Kidney capillary endothelial cell (primary cell): ENCODE measurements around the gene PCBP3.
"Not testable (repeated sequence)": the region's sequence is repeated elsewhere in the genome, so short reads cannot be mapped to it uniquely, and the experiment has no call there.

Experiments used
- DNase-seq: peaks from one replicate; pipeline ENCODE4 v3.0.0-alpha.2; 2018; ENCODE audit warnings: low spot score

Gene PCBP3

GRCh38 chr21:45635271-45636151, 8.0 kb upstream of the PCBP3 start:
- DNase-seq, result no peak

GRCh38 chr21:45636459-45636858, 7.1 kb upstream of the PCBP3 start:
- DNase-seq, result no peak

GRCh38 chr21:45636951-45637646, 6.4 kb upstream of the PCBP3 start:
- DNase-seq, result no peak

GRCh38 chr21:45637883-45638282, 5.6 kb upstream of the PCBP3 start:
- DNase-seq, result no peak

- no peak for DNase-seq
These were observed 4.8 kb upstream of the PCBP3 start for GRCh38 chr21:45638707-45639106.

GRCh38 chr21:45639206-45640000, 4.1 kb upstream of the PCBP3 start:
- DNase-seq, result no peak

GRCh38 chr21:45640001-45640887, 3.3 kb upstream of the PCBP3 start:
- DNase-seq, result no peak

GRCh38 chr21:45640888-45641479, 2.5 kb upstream of the PCBP3 start:
- DNase-seq, result peak; percentile 33

GRCh38 chr21:45641480-45642035, 2.0 kb upstream of the PCBP3 start:
- DNase-seq, result no peak

- no peak for DNase-seq
These were observed 1.3 kb upstream of the PCBP3 start for GRCh38 chr21:45642122-45642813.

GRCh38 chr21:45644041-45644906, 749 bp downstream of the PCBP3 start:
- no peak for DNase-seq

- no peak for DNase-seq
These were observed 8.4 kb downstream of the PCBP3 start for GRCh38 chr21:45651921-45652320.

GRCh38 chr21:45655124-45655523, 11.6 kb downstream of the PCBP3 start:
- no peak for DNase-seq

GRCh38 chr21:45656114-45656513, 12.6 kb downstream of the PCBP3 start:
- DNase-seq, result not testable (repeated sequence)

GRCh38 chr21:45661913-45662622, 18.5 kb downstream of the PCBP3 start:
- not testable (repeated sequence) for DNase-seq

GRCh38 chr21:45662623-45663245, 19.2 kb downstream of the PCBP3 start:
- DNase-seq, result not testable (repeated sequence)

- no peak for DNase-seq
These were observed 25.9 kb downstream of the PCBP3 start for GRCh38 chr21:45669382-45669781.

- no peak for DNase-seq
These were observed 27.2 kb downstream of the PCBP3 start for GRCh38 chr21:45670731-45671130.
